K562 (cell line): ENCODE data around the gene PDE6G. TPM values are rescaled to one million over a fixed set of nuclear protein-coding genes. Genes with fewer than 3 reads are reported as not detected.

Experiments used
- NFE2 ChIP-seq: IDR thresholded peaks from 2 replicates; pipeline ENCODE4 v1.6.1; 2014; ENCODE audit warnings: antibody characterized with exemption, low read depth
- PRMT5 ChIP-seq: sonication (generic); formaldehyde crosslinking; IDR thresholded peaks from 2 replicates; pipeline ENCODE4 v1.5.0; 2020; ENCODE audit warnings: missing genetic modification reagents
- RBFOX2 ChIP-seq: fragments of 200-400 bp; formaldehyde crosslinking; IDR thresholded peaks from 2 replicates; pipeline ENCODE4 v1.6.1; 2017; ENCODE audit warnings: low read depth, mild to moderate bottlenecking, low read length, moderate library complexity
- RBM25 ChIP-seq: fragments of 200-400 bp; formaldehyde crosslinking; IDR thresholded peaks from 2 replicates; pipeline ENCODE4 v1.6.1; 2018; ENCODE audit warnings: low read length, low read depth, moderate library complexity; ENCODE audit not compliant: severe bottlenecking
- U2AF2 ChIP-seq: fragments of 200-400 bp; formaldehyde crosslinking; optimal IDR thresholded peaks from 2 replicates; pipeline ENCODE3; 2017; ENCODE audit warnings: low read depth, mild to moderate bottlenecking, low read length
- ZNF263 ChIP-seq: sonication (generic); formaldehyde crosslinking; IDR thresholded peaks from 2 replicates; pipeline ENCODE4 v1.8.0; 2022; ENCODE audit warnings: mild to moderate bottlenecking, missing genetic modification reagents, borderline replicate concordance
- ZNF431 ChIP-seq: sonication (generic); formaldehyde crosslinking; IDR thresholded peaks from 2 replicates; pipeline ENCODE4 v1.8.0; 2022; ENCODE audit warnings: mild to moderate bottlenecking, missing genetic modification reagents
- polyA plus RNA-seq, 8 experiments: library from polyadenylated mRNA; depleted of rRNA in 4 of 8; stranded (reverse) in 5 of 8; unstranded in 3 of 8; fragments of >200 nt; fragmentation: Nextera tagmentation in 2 of 8; fragmentation: Illumina TruSeq in 1 of 8; extraction: Ambion mirVana in 2 of 8; extraction: Trizol in 1 of 8; gene quantifications; 2 replicates each; pipeline versions ENCODE4 v1.2.1 to v1.2.3, GENCODE V29; 2011 to 2014; ENCODE audit warnings: inconsistent platforms in 1 of 8, missing spikeins in 1 of 8
- total RNA-seq, 7 experiments: library from RNA; depleted of rRNA in 6 of 7; stranded (reverse); fragments of >200 nt in 6 of 7; fragmentation: Illumina TruSeq in 2 of 7; extraction: Trizol in 2 of 7; gene quantifications; 2 replicates each; pipeline versions ENCODE4 v1.2.1 to v1.2.3, GENCODE V29; 2011 to 2021; ENCODE audit warnings: low replicate concordance in 1 of 7
- TF ChIP-seq, protein P1 (sequence below): fragments of 450-650 bp; IDR thresholded peaks from 2 replicates; pipeline ENCODE4 v1.6.1; 2016; ENCODE audit warnings: borderline replicate concordance
- TF ChIP-seq, protein P2 (sequence below): fragments of 250-450 bp; sonication (Bioruptor Pico); IDR thresholded peaks from 2 replicates; pipeline ENCODE4 v1.9.0; 2021; ENCODE audit warnings: mild to moderate bottlenecking
- TF ChIP-seq, protein P3 (sequence below), 2 experiments: fragments of 450-650 bp in 1 of 2; sonication (generic) in 1 of 2; formaldehyde crosslinking in 1 of 2; IDR thresholded peaks; 2 replicates each; pipeline versions ENCODE4 v1.7.1 to v1.9.0; 2016 to 2022; ENCODE audit warnings: inconsistent platforms in 1 of 2, mild to moderate bottlenecking in 1 of 2, missing genetic modification reagents in 1 of 2

PDE6G gene
- total and polyA plus RNA-seq, 9 of the 15 experiments (the other 6 are each of a cell fraction or from before 2014, with no cell fraction given): 0.14 to 0.59 TPM; not detected in 7

DNA sequence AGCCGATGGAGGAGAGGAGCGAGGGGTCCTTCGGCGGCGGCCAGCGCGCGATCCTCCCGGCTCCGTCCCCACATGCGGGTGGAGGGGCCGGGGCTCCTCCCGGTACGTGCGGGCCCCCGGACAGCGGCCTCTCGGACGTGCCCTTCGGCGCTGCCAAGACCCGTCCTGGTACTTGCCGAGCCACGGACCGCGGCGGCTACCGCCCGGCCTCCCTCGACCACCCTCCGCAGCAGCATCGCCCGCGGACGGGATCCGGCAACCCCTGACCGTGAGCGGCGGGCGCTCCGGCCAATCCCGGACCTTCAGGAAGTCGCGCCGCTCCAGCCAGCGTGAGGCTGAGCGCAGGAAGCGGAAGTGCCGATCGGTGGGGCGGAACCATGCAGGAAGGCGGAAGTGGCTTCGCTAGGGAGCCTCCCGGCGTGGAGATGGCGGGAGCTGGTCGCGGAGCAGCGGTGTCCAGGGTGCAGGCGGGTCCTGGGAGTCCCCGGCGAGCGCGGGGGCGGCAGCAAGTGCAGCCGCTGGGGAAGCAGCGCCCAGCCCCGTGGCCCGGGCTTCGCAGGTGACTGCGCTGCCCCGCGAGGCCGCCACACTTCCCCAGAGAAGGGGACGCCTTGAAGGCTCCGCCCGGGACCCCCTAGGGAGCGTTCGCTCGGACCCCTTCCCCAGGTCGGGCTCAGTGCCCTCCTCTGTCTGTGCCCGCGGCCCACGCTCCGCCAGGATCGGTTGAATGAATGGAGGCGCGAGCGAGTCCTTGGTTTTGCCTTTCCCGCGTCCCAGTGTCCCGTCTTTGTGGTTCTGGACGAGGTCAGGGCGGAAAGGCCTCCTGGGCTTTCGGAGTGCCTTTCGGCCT, 10.2 kb upstream of the PDE6G start, which contains the start of the genes CCDC137 and OXLD1 (continued):
- TF ChIP-seq, protein P1, sequence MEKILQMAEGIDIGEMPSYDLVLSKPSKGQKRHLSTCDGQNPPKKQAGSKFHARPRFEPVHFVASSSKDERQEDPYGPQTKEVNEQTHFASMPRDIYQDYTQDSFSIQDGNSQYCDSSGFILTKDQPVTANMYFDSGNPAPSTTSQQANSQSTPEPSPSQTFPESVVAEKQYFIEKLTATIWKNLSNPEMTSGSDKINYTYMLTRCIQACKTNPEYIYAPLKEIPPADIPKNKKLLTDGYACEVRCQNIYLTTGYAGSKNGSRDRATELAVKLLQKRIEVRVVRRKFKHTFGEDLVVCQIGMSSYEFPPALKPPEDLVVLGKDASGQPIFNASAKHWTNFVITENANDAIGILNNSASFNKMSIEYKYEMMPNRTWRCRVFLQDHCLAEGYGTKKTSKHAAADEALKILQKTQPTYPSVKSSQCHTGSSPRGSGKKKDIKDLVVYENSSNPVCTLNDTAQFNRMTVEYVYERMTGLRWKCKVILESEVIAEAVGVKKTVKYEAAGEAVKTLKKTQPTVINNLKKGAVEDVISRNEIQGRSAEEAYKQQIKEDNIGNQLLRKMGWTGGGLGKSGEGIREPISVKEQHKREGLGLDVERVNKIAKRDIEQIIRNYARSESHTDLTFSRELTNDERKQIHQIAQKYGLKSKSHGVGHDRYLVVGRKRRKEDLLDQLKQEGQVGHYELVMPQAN: peak; percentile 81; the same call in 1 of the 2 replicates
- 0 out of 2 replicates have a peak, but pooled peaks have one; percentile 1 for TF ChIP-seq NFE2
- TF ChIP-seq ZNF431 (CRISPR knock-in tag): no peak
- TF ChIP-seq, protein P2, sequence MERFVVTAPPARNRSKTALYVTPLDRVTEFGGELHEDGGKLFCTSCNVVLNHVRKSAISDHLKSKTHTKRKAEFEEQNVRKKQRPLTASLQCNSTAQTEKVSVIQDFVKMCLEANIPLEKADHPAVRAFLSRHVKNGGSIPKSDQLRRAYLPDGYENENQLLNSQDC (CRISPR knock-in tag): 0 out of 2 replicates have a peak, but pooled peaks have one; percentile 60
- TF ChIP-seq, protein P3, sequence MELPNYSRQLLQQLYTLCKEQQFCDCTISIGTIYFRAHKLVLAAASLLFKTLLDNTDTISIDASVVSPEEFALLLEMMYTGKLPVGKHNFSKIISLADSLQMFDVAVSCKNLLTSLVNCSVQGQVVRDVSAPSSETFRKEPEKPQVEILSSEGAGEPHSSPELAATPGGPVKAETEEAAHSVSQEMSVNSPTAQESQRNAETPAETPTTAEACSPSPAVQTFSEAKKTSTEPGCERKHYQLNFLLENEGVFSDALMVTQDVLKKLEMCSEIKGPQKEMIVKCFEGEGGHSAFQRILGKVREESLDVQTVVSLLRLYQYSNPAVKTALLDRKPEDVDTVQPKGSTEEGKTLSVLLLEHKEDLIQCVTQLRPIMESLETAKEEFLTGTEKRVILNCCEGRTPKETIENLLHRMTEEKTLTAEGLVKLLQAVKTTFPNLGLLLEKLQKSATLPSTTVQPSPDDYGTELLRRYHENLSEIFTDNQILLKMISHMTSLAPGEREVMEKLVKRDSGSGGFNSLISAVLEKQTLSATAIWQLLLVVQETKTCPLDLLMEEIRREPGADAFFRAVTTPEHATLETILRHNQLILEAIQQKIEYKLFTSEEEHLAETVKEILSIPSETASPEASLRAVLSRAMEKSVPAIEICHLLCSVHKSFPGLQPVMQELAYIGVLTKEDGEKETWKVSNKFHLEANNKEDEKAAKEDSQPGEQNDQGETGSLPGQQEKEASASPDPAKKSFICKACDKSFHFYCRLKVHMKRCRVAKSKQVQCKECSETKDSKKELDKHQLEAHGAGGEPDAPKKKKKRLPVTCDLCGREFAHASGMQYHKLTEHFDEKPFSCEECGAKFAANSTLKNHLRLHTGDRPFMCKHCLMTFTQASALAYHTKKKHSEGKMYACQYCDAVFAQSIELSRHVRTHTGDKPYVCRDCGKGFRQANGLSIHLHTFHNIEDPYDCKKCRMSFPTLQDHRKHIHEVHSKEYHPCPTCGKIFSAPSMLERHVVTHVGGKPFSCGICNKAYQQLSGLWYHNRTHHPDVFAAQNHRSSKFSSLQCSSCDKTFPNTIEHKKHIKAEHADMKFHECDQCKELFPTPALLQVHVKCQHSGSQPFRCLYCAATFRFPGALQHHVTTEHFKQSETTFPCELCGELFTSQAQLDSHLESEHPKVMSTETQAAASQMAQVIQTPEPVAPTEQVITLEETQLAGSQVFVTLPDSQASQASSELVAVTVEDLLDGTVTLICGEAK (IDR thresholded peaks at IDR 0.05): peak; percentile 99
- TF ChIP-seq, protein P3 (CRISPR knock-in tag; IDR thresholded peaks at IDR 0.05): no peak
- no peak for TF ChIP-seq U2AF2
- peak; percentile 97 for TF ChIP-seq RBFOX2
- peak; percentile 37; the same call in 1 of the 2 replicates for TF ChIP-seq ZNF263 (CRISPR knock-in tag)
- TF ChIP-seq PRMT5 (CRISPR knock-in tag): no peak
- TF ChIP-seq RBM25: peak; percentile 99
